Mucosa of descending colon (tissue), 3 donors: ENCODE data around the gene CPNE4. TPM values are rescaled to one million over a fixed set of nuclear protein-coding genes. Genes with fewer than 3 reads are reported as not detected.

Experiments used
- ATAC-seq: fragments of 200-7000 bp; cut with Tn5 transposase; one replicate; pipeline ENCODE4 v1.9.1; 2020; ENCODE audit warnings: mild to moderate bottlenecking, moderate library complexity
- DNase-seq, 3 donors: peaks; one replicate each; pipeline ENCODE4 v3.0.0-alpha.2; 2020
- H3K36me3 ChIP-seq: fragments of 200-600 bp; one replicate; pipeline ENCODE4 v1.8.0; 2021; ENCODE audit warnings: low read depth, mild to moderate bottlenecking
- H3K4me1 ChIP-seq: fragments of 200-600 bp; one replicate; pipeline ENCODE4 v1.8.0; 2021; ENCODE audit warnings: low read depth, mild to moderate bottlenecking
- H3K4me3 ChIP-seq: fragments of 200-600 bp; one replicate; pipeline ENCODE4 v1.8.0; 2021; ENCODE audit warnings: mild to moderate bottlenecking
- H3K9me3 ChIP-seq: fragments of 200-600 bp; one replicate; pipeline ENCODE4 v1.8.0; 2021; ENCODE audit warnings: mild to moderate bottlenecking
- CTCF ChIP-seq: fragments of 200-600 bp; IDR thresholded peaks from one replicate; pipeline ENCODE4 v1.8.0; 2022; ENCODE audit warnings: antibody characterized with exemption, mild to moderate bottlenecking
- intact Hi-C, 2 donors: fragments of 100-400 bp; cut with DNase I in 1 of 2; cut with micrococcal nuclease in 1 of 2; formaldehyde crosslinking; loops; one replicate each; pipeline versions ENCODE4 v1.11.0 to v1.11.1; 2022; cut with DNase I, micrococcal nuclease
- total RNA-seq, 3 donors: library from RNA; stranded (reverse); fragmentation: NEBNext Ultra II Directional in 2 of 3; extraction: Animal tissue kit (Norgen Biotek cat#: 25700) in 2 of 3; gene quantifications; one replicate each; pipeline versions ENCODE4 v1.2.1 to v1.2.4, GENCODE V29; 2021 to 2023
- donor health status: DM: no; HTN: no; CAD: no; lungs with moderate emphysema.
- donor health status: DM: no; HTN: no; CAD: no.
- donor health status: DM: no; HTN: yes; CAD: no.

CPNE4 gene
- total RNA-seq, 3 donors from 2014 or later: 0.96 to 3.0 (median 1.1) TPM

- Histone ChIP-seq H3K4me3 (no peak overlapping the region), H3K9me3 (no peaks in the 10 kb centered on the region), H3K36me3 (no peaks in the 10 kb centered on the region), H3K4me1 (no peaks in the 10 kb centered on the region)
- ATAC-seq: no peak
- intact Hi-C loops: no loop called here
- no peak for DNase-seq
- no peak for TF ChIP-seq CTCF
Measured at GRCh38 chr3:131907796-131908195, 127.0 kb downstream of the CPNE4 start.

- H3K4me3 ChIP-seq: no peak overlapping the region
- H3K4me1 ChIP-seq: no peaks in the 10 kb centered on the region
- no peaks in the 10 kb centered on the region for H3K9me3 ChIP-seq
- DNase-seq: no peak
- TF ChIP-seq CTCF: no peak
- H3K36me3 ChIP-seq: no peaks in the 10 kb centered on the region
- no peak for ATAC-seq
- intact Hi-C loops: no loop called here
Measured at GRCh38 chr3:131903988-131904415, 130.8 kb downstream of the CPNE4 start.

GRCh38 chr3:131901686-131902085 is 133.1 kb downstream of the CPNE4 start:
- no peaks in the 10 kb centered on the region for H3K9me3 ChIP-seq
- DNase-seq (no peak), ATAC-seq (no peak)
- no peak for TF ChIP-seq CTCF
- intact Hi-C loops: no loop called here
- no peaks in the 10 kb centered on the region for H3K4me1 ChIP-seq
- H3K36me3 ChIP-seq: no peaks in the 10 kb centered on the region
- no peak overlapping the region for H3K4me3 ChIP-seq

DNA sequence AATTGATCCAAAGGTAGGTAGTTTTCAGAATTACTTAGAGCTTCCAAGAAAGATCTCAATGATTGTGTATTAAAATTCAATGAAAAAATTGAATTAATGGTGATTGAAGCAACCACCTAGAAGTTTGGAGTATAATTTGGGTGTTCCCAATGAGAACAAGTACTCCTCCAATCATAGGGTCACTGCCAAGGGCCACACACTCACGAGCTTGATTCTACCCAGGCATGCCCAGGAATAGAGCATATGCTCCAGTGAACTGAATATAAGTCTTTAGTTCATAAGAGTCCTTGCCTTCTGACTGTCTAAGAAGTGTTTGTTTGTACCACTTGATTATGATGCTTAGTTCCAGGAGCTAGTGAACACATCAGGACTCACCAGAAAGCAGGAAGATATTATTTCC is 133.9 kb downstream of the CPNE4 start:
- DNase-seq (no peak), ATAC-seq (no peak)
- Histone ChIP-seq H3K36me3 (no peaks in the 10 kb centered on the region), H3K9me3 (no peaks in the 10 kb centered on the region), H3K4me3 (no peak overlapping the region), H3K4me1 (no peaks in the 10 kb centered on the region)
- intact Hi-C loops: no loop called here
- TF ChIP-seq CTCF: no peak

- DNase-seq: no peak
- ATAC-seq: no peak
- Histone ChIP-seq H3K4me3 (no peak overlapping the region), H3K36me3 (no peaks in the 10 kb centered on the region), H3K9me3 (no peaks in the 10 kb centered on the region), H3K4me1 (no peaks in the 10 kb centered on the region)
- intact Hi-C loops: no loop called here
- no peak for TF ChIP-seq CTCF
Measured at GRCh38 chr3:131899021-131899420, 135.8 kb downstream of the CPNE4 start.

DNA sequence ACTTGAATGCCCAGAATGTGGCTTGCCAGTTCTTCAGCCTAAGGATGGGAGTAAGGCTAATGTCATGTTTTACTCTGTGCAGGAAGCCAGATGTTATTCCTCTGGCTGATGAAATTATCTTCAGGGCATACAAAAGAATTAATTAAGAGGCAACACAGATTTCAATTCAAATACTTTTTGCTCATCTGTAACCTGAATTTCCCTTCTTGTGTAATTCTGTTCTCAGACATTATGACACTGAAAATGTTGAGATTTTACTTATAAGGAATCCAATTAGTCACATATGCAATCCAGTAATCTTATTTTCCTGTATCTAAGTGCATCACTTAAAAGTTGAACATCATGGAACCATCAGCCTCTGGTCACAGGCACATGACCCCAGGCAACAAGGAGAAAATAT is 136.5 kb downstream of the CPNE4 start:
- TF ChIP-seq CTCF: no peak
- DNase-seq (no peak), ATAC-seq (no peak)
- Histone ChIP-seq H3K36me3 (no peaks in the 10 kb centered on the region), H3K4me3 (no peak overlapping the region), H3K9me3 (no peaks in the 10 kb centered on the region), H3K4me1 (no peaks in the 10 kb centered on the region)
- intact Hi-C loops: no loop called here
